Hematopoietic multipotent progenitor cell (in vitro differentiated cells): ENCODE results near the gene RHBDD1. TPM values are rescaled to one million over a fixed set of nuclear protein-coding genes. Genes with fewer than 3 reads are reported as not detected.
A peak's percentile ranks its signal among the peaks of the same experiment; 100 is the strongest.
"Not testable (repeated sequence)": the region's sequence is repeated elsewhere in the genome, so short reads cannot be mapped to it uniquely, and the experiment has no call there.

Source experiments
- DNase-seq, 3 donors: peaks; one replicate each; pipeline ENCODE4 v3.0.0-alpha.2; 2011 to 2015; ENCODE audit warnings: low read depth in 2 of 3, low spot score in 2 of 3
- total RNA-seq: library from RNA; depleted of rRNA; stranded (reverse); fragments of >200 nt; gene quantifications from one replicate; pipeline ENCODE4 v1.2.3, GENCODE V29; 2012

The RHBDD1 gene
- total RNA-seq, 1 donor: 15.6 TPM

GRCh38 chr2:226839161-226839560 lies 3.3 kb downstream of the RHBDD1 start:
- DNase-seq: no peak

DNA sequence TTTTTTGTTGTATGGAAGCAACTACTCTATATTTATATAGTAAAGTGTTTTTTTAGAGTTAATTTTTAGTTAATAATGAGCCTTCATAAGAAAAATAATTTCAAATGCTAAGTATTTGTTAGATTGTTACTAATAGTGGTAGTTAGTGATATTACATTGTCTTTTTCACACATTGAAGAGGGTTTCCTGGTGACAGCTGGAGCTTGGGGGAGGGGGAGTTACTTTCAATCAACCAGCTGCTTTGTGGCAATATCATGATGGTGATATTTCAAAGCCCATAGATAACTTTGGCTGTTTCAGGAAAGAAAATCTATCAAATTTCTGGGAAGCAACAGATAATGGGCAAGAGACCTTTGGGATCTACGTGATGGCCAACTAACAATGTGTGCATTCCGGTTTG lies 4.1 kb downstream of the RHBDD1 start:
- DNase-seq: no peak

DNA sequence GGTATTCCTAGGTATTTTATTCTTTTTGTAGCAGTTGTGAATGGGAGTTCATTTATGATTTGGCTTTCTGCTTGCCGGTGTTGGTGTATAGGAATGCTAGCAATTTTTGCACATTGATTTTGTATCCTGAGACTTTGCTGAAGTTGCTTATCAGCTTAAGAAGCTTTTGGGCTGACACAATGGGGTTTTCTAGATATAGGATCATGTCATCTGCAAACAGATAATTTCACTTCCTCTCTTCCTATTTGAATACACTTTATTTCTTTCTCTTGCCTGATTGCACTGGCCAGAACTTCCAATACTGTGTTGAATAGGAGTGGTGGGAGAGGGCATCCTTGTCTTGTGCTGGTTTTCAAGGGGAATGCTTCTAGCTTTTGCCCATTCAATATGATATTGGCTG lies 7.1 kb downstream of the RHBDD1 start:
- not testable (repeated sequence) for DNase-seq

- no peak for DNase-seq
Observed at GRCh38 chr2:226845386-226846116, 9.7 kb downstream of the RHBDD1 start.

- no peak for DNase-seq
Observed at GRCh38 chr2:226847090-226847489, 11.2 kb downstream of the RHBDD1 start.

- no peak for DNase-seq
Observed at GRCh38 chr2:226847511-226847910, 11.7 kb downstream of the RHBDD1 start.

- no peak for DNase-seq
Observed at GRCh38 chr2:226849349-226849748, 13.5 kb downstream of the RHBDD1 start.

- DNase-seq: no peak
Observed at GRCh38 chr2:226850024-226850423, 14.2 kb downstream of the RHBDD1 start.

- no peak for DNase-seq
Observed at GRCh38 chr2:226855787-226856186, 19.9 kb downstream of the RHBDD1 start.

- no peak for DNase-seq
Observed at GRCh38 chr2:226860087-226860486, 24.2 kb downstream of the RHBDD1 start.

DNA sequence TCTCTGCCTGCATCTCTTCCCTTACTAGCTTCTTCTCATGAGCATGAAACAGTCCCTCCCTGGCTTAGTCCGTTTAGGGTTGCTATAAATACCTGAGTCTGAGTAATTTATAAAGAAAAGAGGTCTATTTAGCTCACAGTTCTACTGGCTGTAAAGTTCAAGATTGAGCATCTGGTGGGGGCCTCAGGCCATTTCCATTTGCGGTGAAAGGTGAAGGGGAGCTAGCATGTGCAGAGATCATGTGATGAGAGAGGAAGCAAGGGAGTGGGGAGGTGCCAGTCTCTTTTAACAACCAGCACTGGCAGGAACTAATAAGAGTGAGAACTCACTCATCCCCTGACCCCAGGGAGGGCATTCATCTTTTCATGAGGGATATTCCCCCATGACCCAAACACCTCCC lies 26.8 kb downstream of the RHBDD1 start:
- no peak for DNase-seq

- no peak for DNase-seq
Observed at GRCh38 chr2:226865273-226865672, 29.4 kb downstream of the RHBDD1 start.

GRCh38 chr2:226865710-226866109 lies 29.9 kb downstream of the RHBDD1 start:
- no peak for DNase-seq

- DNase-seq: no peak
Observed at GRCh38 chr2:226868331-226869162, 32.7 kb downstream of the RHBDD1 start.

GRCh38 chr2:226869371-226869770 lies 33.5 kb downstream of the RHBDD1 start:
- no peak for DNase-seq

DNA sequence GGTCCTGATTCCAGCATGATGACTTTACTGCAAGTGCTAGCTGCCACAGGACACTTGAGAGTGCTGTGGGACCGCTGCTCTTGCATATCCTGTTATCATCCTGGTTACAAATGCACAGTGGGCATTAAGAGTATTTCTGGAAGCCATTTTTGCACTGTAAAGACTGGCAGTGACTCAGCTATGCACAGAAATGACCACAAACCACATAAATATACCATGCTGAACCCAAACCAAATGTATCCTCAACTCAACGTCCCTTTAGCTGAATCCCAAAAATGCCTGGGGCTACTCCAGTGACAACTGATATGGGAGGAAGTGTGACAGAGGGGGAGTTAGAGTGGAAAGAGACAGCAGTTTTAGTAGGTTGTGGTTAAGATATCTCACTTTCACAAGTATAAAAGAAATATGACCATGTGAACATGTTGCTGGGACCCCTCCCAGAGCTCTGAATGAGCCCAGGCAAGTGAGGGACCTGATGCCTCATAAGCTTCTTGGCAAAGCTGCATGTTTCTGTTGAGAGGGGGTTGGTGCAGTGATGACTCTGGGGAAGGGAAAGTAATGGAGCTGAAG lies 37.3 kb downstream of the RHBDD1 start:
- DNase-seq: peak in 2 of 3 donors; percentile 2 to 19

DNA sequence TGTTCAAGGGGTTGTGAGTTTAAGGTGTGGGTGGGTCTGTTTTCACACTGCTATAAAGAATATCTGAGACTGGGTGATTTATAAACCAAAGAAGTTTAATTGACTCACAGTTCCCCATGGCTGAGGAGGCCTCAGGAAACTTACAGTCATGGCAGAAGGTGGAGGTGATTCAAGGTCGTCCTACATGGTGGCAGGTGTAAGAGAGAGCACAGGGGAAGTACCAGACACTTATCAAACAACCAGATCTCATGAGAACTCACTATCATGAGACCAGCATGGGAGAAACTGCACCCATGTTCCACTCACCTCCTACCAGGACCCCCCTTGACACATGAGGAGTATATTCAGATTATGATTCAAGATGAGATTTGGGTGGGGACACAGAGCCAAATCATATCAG lies 38.0 kb downstream of the RHBDD1 start:
- no peak for DNase-seq

DNA sequence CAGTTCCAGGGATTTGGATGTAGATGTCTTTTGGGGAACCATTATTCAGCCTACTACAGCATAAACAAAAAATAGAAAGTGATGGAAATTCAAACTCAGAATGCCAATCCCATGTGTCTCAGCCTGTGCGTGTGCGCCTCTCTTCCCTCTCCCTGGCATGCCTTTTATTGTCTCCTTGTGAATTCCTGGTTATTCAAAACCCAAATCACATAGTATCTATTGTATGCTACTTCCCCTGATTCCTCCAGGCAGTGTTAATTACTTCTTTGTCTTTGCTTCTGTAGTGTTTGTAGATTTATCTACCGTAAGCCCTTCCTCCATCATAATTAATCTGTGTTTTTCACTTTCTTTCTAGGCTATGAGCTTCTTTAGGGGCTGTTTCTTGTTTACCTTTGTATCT lies 38.9 kb downstream of the RHBDD1 start:
- no peak for DNase-seq

GRCh38 chr2:226875438-226876225 lies 39.8 kb downstream of the RHBDD1 start:
- no peak for DNase-seq

- DNase-seq: no peak
Observed at GRCh38 chr2:226877491-226877890, 41.6 kb downstream of the RHBDD1 start.

DNA sequence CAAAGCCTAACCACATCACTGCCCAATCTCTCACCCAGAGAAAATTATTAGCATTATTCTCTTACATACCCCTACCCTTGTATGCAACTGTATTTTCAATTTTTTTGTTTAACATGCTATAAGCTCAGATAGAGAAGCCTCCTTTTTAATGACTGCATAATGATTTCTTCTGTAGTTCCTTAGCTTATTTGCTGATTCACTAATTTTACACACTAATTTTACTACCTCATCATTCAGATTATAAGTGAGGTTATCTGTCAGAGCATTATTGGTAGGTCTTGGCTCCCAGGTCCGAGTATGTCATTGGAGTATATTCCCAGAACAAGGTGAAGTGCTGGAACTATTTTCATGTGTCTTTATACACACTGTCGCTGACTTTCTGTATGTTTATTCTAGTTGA lies 45.4 kb downstream of the RHBDD1 start:
- DNase-seq: no peak
